Caco-2 (cell line): ENCODE measurements around the gene HOXA2. TPM values are rescaled to one million over a fixed set of nuclear protein-coding genes. Genes with fewer than 3 reads are reported as not detected.
A peak's percentile ranks its signal among the peaks of the same experiment; 100 is the strongest.

Experiments
- BruUV-seq: library from RNA; stranded (reverse); fragments of 400-500 nt; replicated peaks from 2 replicates; lab custom pipeline; 2021; lab: Mats Ljungman, UMichigan
- CTCF ChIA-PET: fragments of 300-600 bp; sonication (Branson Sonifier 250); formaldehyde crosslinking; loops from one replicate; lab custom pipeline; 2022; ENCODE audit warnings: antibody characterized with exemption; lab: Charles Lee
- POLR2A ChIA-PET: fragments of 300-600 bp; sonication (Branson Sonifier 250); formaldehyde crosslinking; loops from one replicate; lab custom pipeline; 2022; ENCODE audit warnings: antibody characterized with exemption; lab: Charles Lee
- DNase-seq, 2 experiments: peaks; one replicate each; pipeline versions ENCODE4 v3.0.0 to v3.0.0-alpha.2; 2020 to 2022
- H3K27me3 ChIP-seq: replicated peaks from 2 replicates; pipeline ENCODE4 v1.6.0; 2011; ENCODE audit warnings: low read length; ENCODE audit not compliant: control insufficient read depth, insufficient read depth
- H3K36me3 ChIP-seq: 2 replicates; pipeline ENCODE4 v1.5.1; 2011; ENCODE audit warnings: low read length; ENCODE audit not compliant: control insufficient read depth, insufficient read depth
- H3K4me1 ChIP-seq: fragments of 250-450 bp; sonication (Bioruptor Pico); 2 replicates; pipeline ENCODE4 v1.5.1; 2020; ENCODE audit warnings: mild to moderate bottlenecking
- H3K4me3 ChIP-seq: 2 replicates; pipeline ENCODE4 v1.5.1; 2011; ENCODE audit warnings: low read depth, mild to moderate bottlenecking, control low read depth, low read length
- H3K9me3 ChIP-seq: fragments of 250-450 bp; sonication (Bioruptor Pico); 2 replicates; pipeline ENCODE4 v1.5.1; 2020; ENCODE audit warnings: mild to moderate bottlenecking, moderate library complexity
- H3K27ac Mint-ChIP-seq: one replicate; pipeline ENCODE4 v1.8.0; 2022; ENCODE audit warnings: mixed read lengths; ENCODE audit not compliant: unreplicated experiment
- H3K27me3 Mint-ChIP-seq: one replicate; pipeline ENCODE4 v1.8.0; 2022; ENCODE audit warnings: mixed read lengths; ENCODE audit not compliant: insufficient read depth, unreplicated experiment
- H3K36me3 Mint-ChIP-seq: one replicate; pipeline ENCODE4 v1.8.0; 2022; ENCODE audit warnings: mild to moderate bottlenecking, mixed read lengths; ENCODE audit not compliant: insufficient read depth, unreplicated experiment
- H3K4me1 Mint-ChIP-seq: one replicate; pipeline ENCODE4 v1.8.0; 2022; ENCODE audit warnings: low read depth, mixed read lengths; ENCODE audit not compliant: unreplicated experiment
- H3K4me3 Mint-ChIP-seq: one replicate; pipeline ENCODE4 v1.8.0; 2022; ENCODE audit warnings: mild to moderate bottlenecking, moderate library complexity, mixed read lengths; ENCODE audit not compliant: unreplicated experiment
- H3K9me3 Mint-ChIP-seq: one replicate; pipeline ENCODE4 v1.8.0; 2022; ENCODE audit warnings: mixed read lengths; ENCODE audit not compliant: unreplicated experiment
- CTCF ChIP-seq, 2 experiments: fragments of 200-600 bp in 1 of 2; IDR thresholded peaks; 1 replicate in 1 of 2; 2 replicates in 1 of 2; pipeline versions ENCODE4 v1.5.1 to v1.8.0; 2011 to 2022; ENCODE audit warnings: antibody characterized with exemption in 1 of 2, control low read depth in 1 of 2, inconsistent platforms in 1 of 2, low read depth in 1 of 2, low read length in 1 of 2, mild to moderate bottlenecking in 1 of 2, moderate library complexity in 1 of 2; ENCODE audit not compliant: insufficient read depth in 1 of 2, severe bottlenecking in 1 of 2, unreplicated experiment in 1 of 2
- intact Hi-C: fragments of 100-400 bp; cut with micrococcal nuclease; formaldehyde crosslinking; loops from one replicate; pipeline ENCODE4 v1.10.0; 2022; ENCODE audit not compliant: unreplicated experiment
- total RNA-seq: library from RNA; stranded (reverse); gene quantifications from 2 replicates; pipeline ENCODE4 v1.2.3, GENCODE V29; 2022

HOXA2 gene
- total RNA-seq, 1 experiment from 2014 or later: 1.5 TPM

- POLR2A ChIA-PET: interaction anchor here (1.1 kb wide), 1 partner anchor 10 kb away, joined by 3 read pairs; no protein-coding TSS in a partner anchor
- Histone ChIP-seq H3K27me3 (no peaks in the 10 kb centered on the region), H3K9me3 (no peaks in the 10 kb centered on the region), H3K4me3 (no peak overlapping the region), H3K4me1 (peaks cover 47% of the 10 kb centered on the region), H3K36me3 (no peaks in the 10 kb centered on the region)
- H3K36me3 Mint-ChIP-seq: peaks cover 30% of the 10 kb centered on the region
- TF ChIP-seq CTCF (IDR thresholded peaks at IDR 0.05; ENCODE audit: insufficient read depth in 1 of 2, low read depth in 1 of 2, low read length in 1 of 2, severe bottlenecking in 1 of 2, unreplicated experiment in 1 of 2): no peak
- peak overlapping the region; percentile 92 for H3K4me3 Mint-ChIP-seq
- BruUV-seq: no TSS peak
- peak overlapping the region; percentile 95 for H3K27ac Mint-ChIP-seq
- peaks cover 38% of the 10 kb centered on the region for H3K4me1 Mint-ChIP-seq
- H3K27me3 Mint-ChIP-seq: no peaks in the 10 kb centered on the region
- intact Hi-C loops: loop anchor here (5.0 kb wide), 1 partner anchor 177 kb away; no protein-coding TSS in a partner anchor
- DNase-seq: no peak
- CTCF ChIA-PET: no interaction called here
- H3K9me3 Mint-ChIP-seq: no peaks in the 10 kb centered on the region
These were observed 21.8 kb upstream of the HOXA2 start for GRCh38 chr7:27124096-27124901.

DNA sequence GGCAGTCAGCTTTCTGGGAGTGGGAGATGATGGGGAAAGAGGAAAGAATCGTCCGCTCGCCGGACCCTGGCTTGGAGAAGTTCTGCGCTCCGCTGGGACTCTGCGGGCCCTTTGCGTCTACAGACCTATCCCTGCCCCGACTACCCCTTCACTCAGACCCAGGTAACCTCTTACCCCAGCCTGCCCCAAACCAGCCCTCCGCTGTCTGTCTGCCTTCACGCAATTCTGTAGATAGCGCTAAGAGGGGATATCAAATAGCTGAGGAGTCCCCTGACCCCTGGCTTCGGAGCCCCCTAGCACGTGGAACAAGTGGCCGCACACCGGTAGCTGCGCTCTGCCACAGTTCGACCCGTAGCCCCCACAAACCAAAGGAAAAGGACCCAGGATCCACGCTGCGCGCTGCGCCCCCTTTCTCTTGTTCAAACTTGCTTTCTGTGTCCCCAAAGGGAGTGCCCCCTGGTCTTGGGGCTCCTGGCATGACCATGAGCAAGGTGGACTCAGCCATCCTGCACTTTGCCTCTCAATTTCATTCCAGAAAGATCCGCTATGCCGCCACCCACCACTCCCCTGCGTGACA, 21.1 kb upstream of the HOXA2 start:
- Histone ChIP-seq H3K4me3 (peak overlapping the region; percentile 60), H3K36me3 (no peaks in the 10 kb centered on the region), H3K4me1 (peaks cover 51% of the 10 kb centered on the region), H3K9me3 (no peaks in the 10 kb centered on the region), H3K27me3 (no peaks in the 10 kb centered on the region)
- DNase-seq: no peak
- peaks cover 38% of the 10 kb centered on the region for H3K36me3 Mint-ChIP-seq
- peak overlapping the region; percentile 92 for H3K4me3 Mint-ChIP-seq
- POLR2A ChIA-PET: no interaction called here
- CTCF ChIA-PET: no interaction called here
- peak overlapping the region; percentile 95 for H3K27ac Mint-ChIP-seq
- no peaks in the 10 kb centered on the region for H3K9me3 Mint-ChIP-seq
- H3K4me1 Mint-ChIP-seq: peaks cover 38% of the 10 kb centered on the region
- no peak for TF ChIP-seq CTCF (IDR thresholded peaks at IDR 0.05; ENCODE audit: insufficient read depth in 1 of 2, low read depth in 1 of 2, low read length in 1 of 2, severe bottlenecking in 1 of 2, unreplicated experiment in 1 of 2)
- no peaks in the 10 kb centered on the region for H3K27me3 Mint-ChIP-seq
- intact Hi-C loops: loop anchor here (1.0 to 5.0 kb wide), 2 partner anchors 8 to 176 kb away; no protein-coding TSS in a partner anchor
- BruUV-seq: no TSS peak

GRCh38 chr7:27123007-27123476, 20.6 kb upstream of the HOXA2 start:
- TF ChIP-seq CTCF (IDR thresholded peaks at IDR 0.05; ENCODE audit: insufficient read depth in 1 of 2, low read depth in 1 of 2, low read length in 1 of 2, severe bottlenecking in 1 of 2, unreplicated experiment in 1 of 2): no peak
- Mint-ChIP-seq H3K36me3 (peaks cover 43% of the 10 kb centered on the region), H3K4me3 (peak overlapping the region; percentile 92), H3K27me3 (no peaks in the 10 kb centered on the region), H3K9me3 (no peaks in the 10 kb centered on the region), H3K27ac (peak overlapping the region; percentile 95), H3K4me1 (peaks cover 38% of the 10 kb centered on the region)
- intact Hi-C loops: loop anchor here (1.0 to 5.0 kb wide), 2 partner anchors 8 to 176 kb away; no protein-coding TSS in a partner anchor
- Histone ChIP-seq H3K4me1 (peaks cover 56% of the 10 kb centered on the region), H3K27me3 (no peaks in the 10 kb centered on the region), H3K4me3 (peak overlapping the region; percentile 60), H3K36me3 (no peaks in the 10 kb centered on the region), H3K9me3 (no peaks in the 10 kb centered on the region)
- ChIA-PET CTCF (interaction anchor here (0.8 to 1.6 kb wide), 3 partner anchors 12 to 57 kb away, joined by 3 to 4 read pairs (median 3); no protein-coding TSS in a partner anchor), POLR2A (interaction anchor here (1.8 kb wide), 1 partner anchor 8 kb away, joined by 9 read pairs; the partner anchor contains the start of gene HOXA4)
- BruUV-seq: no TSS peak
- peak in 1 of 2 experiments; percentile 63 for DNase-seq
